ENCODE measurements around the gene PLA2G4B. TPM values are rescaled to one million over a fixed set of nuclear protein-coding genes. Genes with fewer than 3 reads are reported as not detected.

Gene PLA2G4B
- total and polyA plus RNA-seq, 9 of the 15 experiments (the other 6 are each of a cell fraction or from before 2014, with no cell fraction given): 0.07 to 6.1 (median 2.8) TPM

DNA sequence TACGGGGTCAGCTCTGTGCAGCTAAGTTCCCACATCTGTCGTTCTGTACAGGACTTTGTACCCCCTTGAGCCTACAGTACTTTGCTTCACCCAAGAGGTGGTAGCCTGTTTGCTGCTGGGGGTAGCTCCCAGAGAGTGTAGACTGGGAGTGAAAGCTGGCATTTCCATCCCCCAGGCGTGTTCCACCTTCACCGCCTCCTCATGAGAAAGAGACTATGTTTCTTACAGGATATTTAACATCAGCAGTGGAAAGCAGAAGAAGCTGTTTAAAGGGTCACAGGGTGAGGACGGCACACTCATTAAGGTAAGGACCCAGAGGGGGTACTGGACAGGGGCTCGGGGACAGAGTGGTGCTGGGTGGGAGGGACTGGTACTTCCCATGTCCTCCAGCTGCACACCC, 20.9 kb upstream of the PLA2G4B start:
- 66% methylated on average over 6 of the region's 6 CpGs for WGBS (ENCODE audit: insufficient coverage, low coverage, missing lambda C conversion rate)
- no peak overlapping the region for H3K27ac ChIP-seq (ENCODE audit: extremely low read depth, low read depth, low read length)
- no peak overlapping the region for H3K4me3 ChIP-seq
- 0 out of 2 replicates have a peak, but pooled peaks cover 4% of the 10 kb centered on the region for H4K20me1 ChIP-seq (replicated peaks; ENCODE audit: control insufficient read depth, insufficient read depth, low read length)
- in situ Hi-C loops (cut with MboI): loop anchor here (10.0 to 25.0 kb wide), 2 partner anchors 213 to 355 kb away; no protein-coding TSS in a partner anchor
- H3K27me3 ChIP-seq (ENCODE audit: control insufficient read depth in 2 of 2, insufficient read depth in 2 of 2, low read length in 2 of 2): no peaks in the 10 kb centered on the region
- TF ChIP-seq ARNT (IDR thresholded peaks at IDR 0.05) (no peak), HNRNPH1 (optimal IDR thresholded peaks at IDR 0.05; ENCODE audit: low read depth, low read length) (no peak), ZFP36 (IDR thresholded peaks at IDR 0.05; ENCODE audit: low read depth, low read length, partially characterized antibody) (no peak), RBM34 (IDR thresholded peaks at IDR 0.05; ENCODE audit: borderline replicate concordance, insufficient read depth, low read length) (no peak), SRSF3 (IDR thresholded peaks at IDR 0.05; ENCODE audit: insufficient read depth, low read length) (no peak), ZNF24 (IDR thresholded peaks at IDR 0.05) (no peak), SMARCB1 (IDR thresholded peaks at IDR 0.05; ENCODE audit: insufficient read length, low read depth) (no peak), ZNF3 (CRISPR knock-in tag; IDR thresholded peaks at IDR 0.05) (no peak)
- TF ChIP-seq, protein P1, sequence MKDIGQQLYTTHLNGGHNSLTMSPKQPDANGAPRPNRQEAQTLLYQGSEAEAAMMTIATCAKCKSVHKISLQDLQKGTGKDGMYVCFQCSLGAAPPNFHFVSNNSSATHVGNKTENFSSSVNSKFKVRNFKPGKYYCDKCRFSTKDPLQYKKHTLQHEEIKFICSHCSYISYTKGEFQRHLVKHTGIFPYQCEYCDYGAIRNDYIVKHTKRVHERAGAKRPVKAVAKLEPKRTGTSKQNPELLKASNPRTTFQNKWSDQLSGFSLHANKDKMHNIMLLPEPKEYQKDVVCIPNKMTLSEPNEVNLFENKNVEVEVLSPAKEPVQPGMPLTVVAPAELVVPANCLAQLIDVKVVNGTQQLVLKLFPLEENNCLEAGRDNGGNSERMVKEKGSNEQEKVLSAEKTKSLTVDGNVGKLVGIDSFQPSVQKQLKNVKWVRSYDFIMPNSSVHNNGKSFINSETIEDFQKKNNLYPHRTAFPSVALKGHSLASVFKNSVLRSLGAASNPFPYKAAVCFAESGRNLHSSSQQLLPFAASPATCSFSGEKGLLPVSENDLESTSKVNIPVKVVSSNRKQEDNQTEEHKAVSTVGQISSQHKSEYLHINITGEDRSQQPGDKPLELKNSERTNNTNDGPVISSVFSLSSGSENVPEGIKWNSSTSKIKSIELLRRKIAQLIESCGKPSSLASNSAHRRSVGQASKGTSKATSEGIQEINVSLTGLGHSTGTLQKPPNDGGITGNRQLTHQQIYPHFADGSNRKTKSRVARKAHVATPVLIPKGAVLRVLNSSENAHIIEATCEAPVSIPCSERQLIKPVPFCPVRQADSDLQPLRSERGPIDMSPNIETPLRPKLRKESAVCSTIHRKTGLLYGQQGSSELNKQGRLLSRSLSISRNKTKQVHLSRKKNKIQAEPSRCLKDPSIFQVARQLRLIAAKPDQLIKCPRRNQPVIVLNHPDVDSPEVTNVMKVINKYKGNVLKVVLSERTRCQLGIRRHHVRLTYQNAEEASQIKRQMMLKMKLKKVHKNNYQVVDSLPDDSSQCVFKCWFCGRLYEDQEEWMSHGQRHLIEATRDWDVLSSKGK (CRISPR knock-in tag; IDR thresholded peaks at IDR 0.05): no peak
- no peak for DNase-seq (ENCODE audit: extremely low read depth in 1 of 4, low spot score in 3 of 4)
- no peak overlapping the region for H3K9ac ChIP-seq (ENCODE audit: insufficient read depth in 1 of 2, low read depth in 2 of 2, low read length in 2 of 2)
- H3K9me1 ChIP-seq (ENCODE audit: control insufficient read depth, insufficient read depth, low read length): no peaks in the 10 kb centered on the region
- BruUV-seq (replicated peaks): no TSS peak
- H3K79me2 ChIP-seq (ENCODE audit: control insufficient read depth, insufficient read depth, low read length): no peaks in the 10 kb centered on the region
- ATAC-seq: no peak
- ChIA-PET CTCF (ENCODE audit: low intra/inter-chr PET ratio) (no interaction called here), POLR2A (interaction anchor here (0.6 to 1.3 kb wide), 3 partner anchors 35 to 109 kb away, joined by 3 read pairs; partner anchors contain the start of gene MAPKBP1)
- peaks cover 11% of the 10 kb centered on the region; the same call in 2 of the 3 replicates for H3K36me3 ChIP-seq (ENCODE audit: control insufficient read depth, insufficient read depth, low read length)
- H3K9me3 ChIP-seq (replicated peaks; ENCODE audit: control insufficient read depth, insufficient read depth, low read depth, low read length): no peaks in the 10 kb centered on the region
- H3K4me1 ChIP-seq (replicated peaks in 1 of 2; ENCODE audit: control insufficient read depth in 2 of 2, insufficient read depth in 2 of 2, low read length in 2 of 2): peaks cover 0 to 3% of the 10 kb centered on the region in 2 experiments; a peak in 1 of 5 replicates
- no peak overlapping the region for H3K4me2 ChIP-seq (ENCODE audit: insufficient read depth, low read length)
- intact Hi-C loops (cut with micrococcal nuclease): no loop called here
- no peak overlapping the region for H2AFZ ChIP-seq (ENCODE audit: low read depth, low read length)
- FAIRE-seq: no peak

Measured in K562 (cell line).